CD14-positive monocyte (primary cell): ENCODE results near the gene MRPS5. TPM values are rescaled to one million over a fixed set of nuclear protein-coding genes. Genes with fewer than 3 reads are reported as not detected.

Experiments
- DNase-seq, 3 donors: peaks; one replicate each; pipeline ENCODE4 v3.0.0-alpha.2; 2011 to 2022
- H2AFZ ChIP-seq: 2 replicates; pipeline ENCODE4 v1.6.0; 2012; ENCODE audit warnings: mild to moderate bottlenecking, low read depth, low read length, inconsistent platforms; ENCODE audit not compliant: insufficient read depth, poor library complexity, severe bottlenecking
- H3K27ac ChIP-seq, 2 donors: 1 replicate in 1 of 2; 2 replicates in 1 of 2; pipeline ENCODE4 v1.5.1; 2012 to 2013; ENCODE audit warnings: low read length in 2 of 2, control low read depth in 1 of 2, inconsistent platforms in 1 of 2, low read depth in 1 of 2, mild to moderate bottlenecking in 1 of 2
- H3K27me3 ChIP-seq, 2 donors: one replicate each; pipeline versions ENCODE4 v1.6.0 to v1.6.1; 2011 to 2013; ENCODE audit warnings: low read length in 2 of 2; ENCODE audit not compliant: control insufficient read depth in 2 of 2, insufficient read depth in 2 of 2
- H3K36me3 ChIP-seq, 2 donors: replicated peaks in 1 of 2; 1 replicate in 1 of 2; 2 replicates in 1 of 2; pipeline versions ENCODE4 v1.5.1 to v1.6.1; 2012 to 2013; ENCODE audit warnings: low read length in 2 of 2, control low read depth in 1 of 2, inconsistent platforms in 1 of 2, mild to moderate bottlenecking in 1 of 2; ENCODE audit not compliant: insufficient read depth in 2 of 2, control insufficient read depth in 1 of 2
- H3K4me1 ChIP-seq, 2 donors: 1 replicate in 1 of 2; 2 replicates in 1 of 2; pipeline versions ENCODE4 v1.5.1 to v1.6.1; 2012 to 2013; ENCODE audit warnings: low read length in 2 of 2, control low read depth in 1 of 2, inconsistent platforms in 1 of 2, mild to moderate bottlenecking in 1 of 2, moderate library complexity in 1 of 2; ENCODE audit not compliant: insufficient read depth in 2 of 2, control insufficient read depth in 1 of 2
- H3K4me2 ChIP-seq: replicated peaks from 2 replicates; pipeline ENCODE3; 2012; ENCODE audit warnings: low read length, moderate library complexity, mild to moderate bottlenecking; ENCODE audit not compliant: poor library complexity, severe bottlenecking; ENCODE audit errors: extremely low read depth
- H3K4me3 ChIP-seq, 3 experiments: fragments of 200-600 bp in 1 of 3; sonication (generic) in 1 of 3; replicated peaks in 1 of 3; 1 replicate in 2 of 3; 2 replicates in 1 of 3; pipeline ENCODE4 v1.5.1; 2011 to 2013; ENCODE audit warnings: low read length in 3 of 3, mild to moderate bottlenecking in 3 of 3, control low read depth in 2 of 3, low read depth in 2 of 3, inconsistent platforms in 1 of 3, moderate library complexity in 1 of 3
- H3K79me2 ChIP-seq: 2 replicates; pipeline ENCODE4 v1.6.0; 2012; ENCODE audit warnings: mild to moderate bottlenecking, control low read depth, inconsistent platforms, low read length, moderate library complexity; ENCODE audit not compliant: insufficient read depth
- H3K9ac ChIP-seq: 2 replicates; pipeline ENCODE4 v1.6.0; 2017; ENCODE audit warnings: low read length, mild to moderate bottlenecking; ENCODE audit not compliant: insufficient read depth, poor library complexity, severe bottlenecking
- H3K9me3 ChIP-seq, 2 donors: replicated peaks in 1 of 2; 1 replicate in 1 of 2; 2 replicates in 1 of 2; pipeline versions ENCODE4 v1.5.1 to v1.6.1; 2012 to 2013; ENCODE audit warnings: low read length in 2 of 2, control low read depth in 1 of 2; ENCODE audit not compliant: control insufficient read depth in 1 of 2, insufficient read depth in 1 of 2
- H4K20me1 ChIP-seq: 2 replicates; pipeline ENCODE4 v1.6.0; 2012; ENCODE audit warnings: mild to moderate bottlenecking, low read length, control low read depth, moderate library complexity; ENCODE audit not compliant: insufficient read depth
- H3K27ac Mint-ChIP-seq, 7 donors: one replicate each; pipeline ENCODE4 v1.8.0; 2020; ENCODE audit warnings: mild to moderate bottlenecking in 7 of 7, mixed read lengths in 7 of 7, moderate library complexity in 6 of 7, inconsistent platforms in 2 of 7
- H3K27me3 Mint-ChIP-seq, 3 donors: one replicate each; pipeline ENCODE4 v1.8.0; 2021 to 2022; ENCODE audit warnings: low read depth in 3 of 3, mild to moderate bottlenecking in 3 of 3, mixed read lengths in 3 of 3, moderate library complexity in 3 of 3, inconsistent platforms in 1 of 3
- H3K36me3 Mint-ChIP-seq, 2 donors: one replicate each; pipeline ENCODE4 v1.8.0; 2020; ENCODE audit warnings: mixed read lengths in 2 of 2, inconsistent platforms in 1 of 2, mild to moderate bottlenecking in 1 of 2
- H3K4me1 Mint-ChIP-seq: one replicate; pipeline ENCODE4 v1.8.0; 2020; ENCODE audit warnings: mild to moderate bottlenecking, mixed read lengths
- H3K4me3 Mint-ChIP-seq, 2 donors: one replicate each; pipeline ENCODE4 v1.8.0; 2020; ENCODE audit warnings: mild to moderate bottlenecking in 2 of 2, mixed read lengths in 2 of 2, moderate library complexity in 1 of 2
- H3K9me3 Mint-ChIP-seq, 7 donors: one replicate each; pipeline ENCODE4 v1.8.0; 2020 to 2022; ENCODE audit warnings: mixed read lengths in 7 of 7, mild to moderate bottlenecking in 6 of 7, moderate library complexity in 6 of 7, inconsistent platforms in 2 of 7
- CTCF ChIP-seq: fragments of 200-600 bp; IDR thresholded peaks from one replicate; pipeline ENCODE4 v1.8.0; 2022; ENCODE audit warnings: antibody characterized with exemption, mild to moderate bottlenecking
- WGBS: methylation state at CpG from one replicate; pipeline ENCODE4 v1.1.5; 2013; ENCODE audit warnings: missing lambda C conversion rate; ENCODE audit not compliant: insufficient coverage; 5-methylcytosine and 5-hydroxymethylcytosine counted together
- intact Hi-C, 2 donors: fragments of 100-400 bp; cut with micrococcal nuclease; formaldehyde crosslinking; loops; one replicate each; pipeline versions ENCODE4 v1.15.0 to v1.15.1; 2023
- polyA plus RNA-seq, 3 donors: library from polyadenylated mRNA; depleted of rRNA in 1 of 3; unstranded in 2 of 3; stranded (reverse) in 1 of 3; fragments of 300-500 nt in 2 of 3; fragments of >200 nt in 1 of 3; fragmentation: Illumina TruSeq in 2 of 3; gene quantifications; 1 replicate in 2 of 3; 2 replicates in 1 of 3; pipeline ENCODE4 v1.2.3, GENCODE V29; 2012 to 2021

The MRPS5 gene
- polyA plus RNA-seq, 3 donors = 30.9 to 41.6 (median 35.2) TPM

GRCh38 chr2:95143838-95144237 is 22.2 kb upstream of the MRPS5 start:
- TF ChIP-seq CTCF = no peak
- H2AFZ ChIP-seq = no peak overlapping the region
- H3K27ac ChIP-seq = no peak overlapping the region
- 100% methylated on average over 2 of the region's 2 CpGs for WGBS
- peaks cover 0 to 2% (median 0%) of the 10 kb centered on the region in 3 donors for H3K27me3 Mint-ChIP-seq
- H3K36me3 Mint-ChIP-seq = peaks cover 0 to 3% of the 10 kb centered on the region in 2 donors
- DNase-seq = no peak
- H3K4me2 ChIP-seq = no peak overlapping the region
- no peaks in the 10 kb centered on the region for H3K79me2 ChIP-seq
- H3K4me1 ChIP-seq = no peaks in the 10 kb centered on the region
- H3K4me1 Mint-ChIP-seq = no peaks in the 10 kb centered on the region
- H3K4me3 Mint-ChIP-seq = no peak overlapping the region
- peaks cover 47 to 91% (median 89%) of the 10 kb centered on the region in 7 donors for H3K9me3 Mint-ChIP-seq
- peaks cover 0 to under 1% of the 10 kb centered on the region in 2 donors for H3K36me3 ChIP-seq
- H3K27me3 ChIP-seq = no peaks in the 10 kb centered on the region
- no peaks in the 10 kb centered on the region for H4K20me1 ChIP-seq
- intact Hi-C loops = no loop called here
- H3K9ac ChIP-seq = no peak overlapping the region
- no peak overlapping the region for H3K4me3 ChIP-seq
- H3K27ac Mint-ChIP-seq = no peak overlapping the region
- H3K9me3 ChIP-seq = peaks cover 66 to 95% of the 10 kb centered on the region in 2 donors

- peaks cover 38 to 85% (median 66%) of the 10 kb centered on the region in 7 donors for H3K9me3 Mint-ChIP-seq
- H3K27me3 ChIP-seq = no peaks in the 10 kb centered on the region
- no peak overlapping the region for H3K4me3 Mint-ChIP-seq
- H3K4me1 ChIP-seq = no peaks in the 10 kb centered on the region
- 78% methylated on average over 1 of the region's 1 CpG for WGBS
- DNase-seq = no peak
- no peak for TF ChIP-seq CTCF
- no peak overlapping the region for H3K27ac Mint-ChIP-seq
- peaks cover 50 to 74% of the 10 kb centered on the region in 2 donors for H3K9me3 ChIP-seq
- H3K27ac ChIP-seq = no peak overlapping the region
- intact Hi-C loops = no loop called here
- H3K9ac ChIP-seq = no peak overlapping the region
- H3K4me1 Mint-ChIP-seq = no peaks in the 10 kb centered on the region
- H2AFZ ChIP-seq = no peak overlapping the region
- H3K4me3 ChIP-seq = no peak overlapping the region
- no peaks in the 10 kb centered on the region for H3K36me3 ChIP-seq
- H3K27me3 Mint-ChIP-seq = no peaks in the 10 kb centered on the region
- H3K36me3 Mint-ChIP-seq = peaks cover 0 to 3% of the 10 kb centered on the region in 2 donors
- no peaks in the 10 kb centered on the region for H3K79me2 ChIP-seq
- H3K4me2 ChIP-seq = no peak overlapping the region
- H4K20me1 ChIP-seq = no peaks in the 10 kb centered on the region
These were observed 17.1 kb upstream of the MRPS5 start for GRCh38 chr2:95138702-95139101.
